ENCODE measurements around the gene CDK17.
A peak's percentile ranks its signal among the peaks of the same experiment; 100 is the strongest.
"Not testable (repeated sequence)": the region's sequence is repeated elsewhere in the genome, so short reads cannot be mapped to it uniquely, and the experiment has no call there.

Gene CDK17

DNA sequence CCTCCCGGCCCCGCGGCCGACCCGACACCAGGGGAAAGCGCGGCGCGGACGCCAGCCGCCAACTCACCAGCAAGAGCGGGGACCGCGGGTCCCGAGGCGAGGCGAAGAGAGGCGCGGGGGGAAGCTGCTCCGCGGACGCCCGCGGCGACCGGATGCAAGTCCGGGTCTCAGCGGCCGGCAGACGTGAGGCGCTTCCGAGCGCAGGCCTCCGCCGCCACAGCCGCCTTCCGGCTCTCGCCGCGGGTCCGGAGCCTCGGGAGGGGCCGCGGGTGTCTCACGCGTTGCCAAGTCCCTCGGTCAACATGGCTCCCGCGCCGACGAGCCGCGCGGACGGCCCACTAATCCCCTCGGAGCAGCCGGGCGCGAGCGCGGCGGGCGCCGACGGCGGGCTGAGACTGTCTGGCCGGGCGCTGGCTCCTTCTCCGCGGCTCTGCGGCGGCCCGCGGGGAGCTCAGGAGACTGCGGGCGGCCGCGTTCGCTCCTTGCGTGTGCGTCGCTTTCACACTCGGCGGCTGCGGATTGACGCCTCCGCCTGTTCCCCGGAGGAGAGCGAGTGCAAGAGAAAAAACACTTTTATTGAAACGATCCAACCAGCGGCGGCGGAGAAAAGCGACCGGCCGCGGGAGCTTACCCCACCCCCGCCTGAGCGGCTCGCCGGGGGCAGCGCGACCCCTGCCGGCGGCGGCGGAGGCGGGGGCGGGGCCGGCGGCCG, at the start of gene CDK17:
Gene CDK17, minus strand, starts transcription at position 521 of the 712 bp plus-strand sequence. CDS start 65,603 bp downstream, outside the sequence.
- peak; percentile 79 for DNase-seq

DNA sequence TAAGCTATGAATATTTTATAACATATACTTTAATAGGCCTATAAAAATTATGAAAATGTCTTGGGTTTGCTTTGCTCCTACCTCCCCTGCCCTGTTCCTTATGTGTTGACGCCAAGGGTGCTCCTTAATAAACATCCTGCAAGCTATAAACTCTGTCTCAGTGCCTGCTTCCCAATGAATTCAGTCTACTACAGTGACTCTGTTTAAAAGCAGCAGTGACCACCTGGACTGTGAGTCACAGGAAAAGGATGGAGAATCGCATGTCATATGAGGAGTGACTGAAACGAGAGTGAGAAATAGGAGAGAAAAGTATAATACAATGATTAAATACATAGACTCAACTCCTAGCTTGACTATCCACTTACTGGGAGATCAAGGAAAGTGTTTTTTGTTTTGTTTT, 48.1 kb upstream of the CDK17 start:
- peak; percentile 83 for DNase-seq

DNA sequence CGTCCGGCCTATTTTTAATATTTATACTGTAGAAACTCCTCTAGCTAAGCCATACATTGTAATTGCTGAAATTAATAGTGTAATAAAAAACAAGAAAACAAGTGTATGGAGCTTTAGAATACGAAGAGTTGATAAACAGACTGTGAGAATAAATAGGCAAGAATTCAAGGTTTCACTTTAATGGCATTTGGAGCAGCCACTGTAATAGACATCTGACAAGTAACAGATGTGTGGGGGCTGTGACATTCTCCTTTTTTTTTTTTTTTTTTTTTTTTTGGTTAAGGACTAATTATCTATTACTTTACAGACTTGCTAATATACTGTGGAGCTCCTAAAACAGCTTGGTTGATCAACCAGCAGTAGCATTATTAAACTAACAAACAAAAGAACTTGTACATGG, 47.0 kb upstream of the CDK17 start:
- no peak for DNase-seq

DNA sequence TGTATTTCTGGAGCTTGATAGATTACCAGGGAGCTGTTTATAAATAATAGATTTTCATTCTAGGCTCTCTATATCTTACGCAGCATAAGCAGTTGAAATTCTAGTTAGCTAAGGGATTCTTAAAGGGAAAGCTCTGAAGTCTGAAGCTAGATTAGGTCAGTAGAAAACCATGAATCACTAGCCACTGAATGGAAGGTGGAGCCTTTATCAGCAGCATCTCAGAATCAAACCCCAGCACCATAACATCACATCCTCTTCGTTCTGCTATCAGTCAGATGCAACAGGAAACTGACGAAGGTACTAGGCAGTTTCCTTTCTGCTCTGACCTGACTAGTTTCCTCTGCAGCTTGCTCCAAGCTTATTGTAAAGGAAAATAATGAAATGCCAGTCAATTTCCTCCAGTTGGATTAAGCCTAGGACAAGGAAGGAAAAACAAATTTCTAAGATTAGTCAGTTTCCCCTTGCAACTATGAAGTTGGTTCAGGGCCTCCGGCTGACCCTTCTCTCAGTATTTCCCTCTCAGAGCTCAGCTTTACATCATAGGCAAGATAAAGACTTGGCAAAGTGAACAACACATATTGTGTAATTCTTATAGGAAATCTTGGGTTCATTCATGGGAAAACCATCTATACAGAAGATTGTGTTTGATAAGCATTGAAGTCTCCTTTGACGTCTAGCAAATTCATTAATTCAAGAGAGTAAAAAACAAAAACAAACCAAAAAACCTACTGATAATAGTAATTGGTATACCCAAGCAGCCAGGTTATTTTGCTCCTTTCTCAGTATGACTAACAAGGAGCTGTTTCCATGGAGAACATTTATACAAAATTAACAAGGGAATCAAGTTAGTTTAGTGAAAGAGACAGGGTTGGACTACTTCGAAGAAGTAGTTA, 45.7 kb upstream of the CDK17 start:
- peak; percentile 93 for DNase-seq

DNA sequence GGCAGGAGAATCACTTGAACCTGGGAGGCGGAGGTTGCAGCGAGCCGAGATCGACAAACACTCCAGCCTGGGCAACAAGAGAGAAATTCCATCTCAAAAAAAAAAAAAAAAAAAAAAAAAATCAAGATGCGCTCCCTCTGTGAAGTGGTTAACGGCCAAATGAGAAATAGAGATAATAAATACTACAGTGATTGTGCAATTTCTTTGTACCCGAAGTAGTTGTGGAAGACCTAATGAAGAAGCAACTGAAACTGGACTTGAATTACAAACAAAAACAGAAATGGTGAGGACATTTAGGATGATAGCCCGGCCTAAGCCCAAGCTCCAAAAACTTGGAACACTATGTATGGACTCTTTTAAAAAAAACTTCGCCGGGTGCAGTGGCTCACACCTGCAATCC, 44.2 kb upstream of the CDK17 start:
- no peak for DNase-seq

DNA sequence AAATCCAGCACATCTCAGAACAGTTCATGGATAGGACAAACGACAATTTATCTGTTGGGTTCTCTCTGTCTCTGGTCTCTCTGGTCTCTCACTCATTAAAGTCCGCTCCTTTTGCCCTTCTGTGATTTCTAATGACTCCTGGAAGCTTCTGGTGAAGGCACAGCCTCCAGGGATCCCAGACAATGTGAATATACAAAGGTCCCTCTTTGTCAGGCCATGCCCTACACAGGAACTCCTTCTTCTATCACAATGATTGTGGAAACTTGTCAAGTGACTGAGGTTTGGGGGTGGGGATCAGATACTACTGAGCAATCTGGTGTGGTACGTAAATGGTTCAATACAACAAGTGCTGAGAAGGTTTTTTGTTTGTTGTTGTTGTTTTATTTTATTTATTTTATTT, 42.7 kb upstream of the CDK17 start:
- DNase-seq: no peak

DNA sequence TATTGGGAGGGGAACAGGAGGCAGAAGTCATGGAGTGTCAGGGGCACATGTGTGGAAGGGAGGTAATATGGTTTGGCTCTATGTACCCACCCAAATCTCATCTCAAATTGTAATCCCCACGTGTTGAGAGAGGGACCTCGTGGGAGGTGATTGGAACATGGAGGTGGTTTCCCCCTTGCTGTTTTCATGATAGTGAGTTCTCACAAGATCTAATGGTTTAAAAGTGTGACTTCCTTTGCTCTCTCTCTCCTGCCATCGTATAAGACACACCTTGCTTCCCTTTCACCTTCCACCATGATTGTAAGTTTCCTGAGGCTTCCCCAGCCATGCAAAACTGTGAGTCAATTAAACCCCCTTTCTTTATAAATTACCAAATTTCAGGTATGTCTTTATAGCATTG, 41.6 kb upstream of the CDK17 start:
- DNase-seq: no peak

DNA sequence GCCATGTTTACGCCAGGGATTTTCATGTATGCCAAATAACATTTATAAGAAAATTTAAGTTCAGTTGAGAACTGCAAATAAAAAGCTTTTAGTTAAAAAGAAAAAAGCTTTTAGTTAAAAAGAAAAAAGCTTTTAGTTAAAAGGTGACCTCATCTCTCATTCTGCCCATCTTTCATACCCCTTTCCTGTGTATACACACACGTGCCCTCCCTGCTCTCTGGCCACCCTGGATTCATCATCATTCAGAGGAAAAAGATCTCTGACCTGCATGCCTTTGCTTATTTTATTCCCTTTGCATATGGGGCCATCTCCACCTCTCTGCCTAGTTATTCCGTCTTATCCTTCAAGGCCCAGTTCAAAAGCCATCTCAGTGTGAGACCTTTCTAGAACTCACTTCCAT, 38.1 kb upstream of the CDK17 start:
- DNase-seq: peak; percentile 23

DNA sequence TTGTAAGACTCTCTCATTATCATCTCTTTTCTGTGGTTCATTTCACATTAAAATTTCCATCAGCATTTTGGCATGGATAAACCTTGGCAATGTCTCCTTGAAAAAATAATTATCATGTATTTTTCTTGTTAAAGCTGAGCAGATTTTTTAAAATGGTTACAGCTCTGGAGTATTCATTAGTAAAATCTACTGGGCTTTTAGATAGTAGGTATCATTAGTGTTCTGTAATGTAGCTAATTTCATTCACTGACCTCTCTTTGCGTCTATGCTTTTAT, 36.9 kb upstream of the CDK17 start:
- DNase-seq: no peak

DNA sequence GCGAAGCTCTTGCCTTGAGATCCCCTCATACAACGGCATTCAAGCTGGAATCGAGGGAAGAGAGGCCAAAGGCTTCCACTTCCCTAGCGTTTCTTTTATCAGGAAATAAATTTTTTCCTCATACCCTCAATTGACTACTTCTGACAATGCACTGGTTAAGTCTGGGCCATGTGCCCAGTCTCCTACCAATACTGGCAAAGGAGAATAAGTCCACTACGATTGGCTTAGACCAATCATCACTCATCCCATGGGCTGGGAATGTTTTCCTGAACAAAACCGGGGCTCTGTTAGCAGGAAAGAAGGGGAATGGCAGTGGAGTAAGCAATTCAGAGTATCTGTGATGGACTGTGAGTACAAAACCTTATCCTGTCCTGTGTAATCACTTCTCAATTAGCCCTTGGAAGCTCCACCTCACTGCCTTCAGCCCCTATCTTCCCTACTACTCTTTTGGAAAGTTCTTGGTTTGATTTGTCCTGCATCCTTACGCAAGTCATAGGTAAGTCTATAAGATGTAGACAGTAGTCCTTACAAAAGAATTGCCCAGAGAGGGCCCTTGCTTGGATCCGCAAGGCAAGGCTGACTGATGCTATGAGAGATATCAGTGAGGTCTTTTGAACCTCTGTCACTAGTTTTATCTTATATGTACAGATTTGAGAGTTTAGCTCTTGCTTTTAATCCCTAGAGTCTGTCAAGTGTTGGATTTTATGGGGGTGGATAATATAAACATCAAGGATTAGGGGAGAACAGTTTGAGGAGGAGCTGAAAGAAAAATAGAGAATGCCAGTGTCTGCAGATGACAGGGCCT, 36.3 kb upstream of the CDK17 start:
- no peak for DNase-seq

DNA sequence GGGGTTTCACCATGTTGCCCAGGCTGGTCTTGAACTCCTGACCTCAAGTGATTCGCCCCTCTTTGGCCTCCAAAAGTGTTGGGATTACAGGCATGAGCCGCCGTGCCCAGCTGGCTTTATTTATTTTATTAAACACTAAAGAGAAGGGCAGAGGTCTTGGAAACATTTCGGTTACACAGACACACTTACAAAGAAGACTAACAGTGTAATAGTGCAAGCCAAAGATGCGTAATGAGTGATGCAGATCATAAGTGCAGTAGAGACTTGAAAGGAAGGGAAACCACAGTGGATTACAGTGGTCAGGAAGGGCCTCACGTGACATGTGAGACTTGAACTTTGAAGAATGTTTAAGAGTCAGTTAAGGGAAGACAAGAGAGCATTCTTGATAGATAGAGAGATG, 33.9 kb upstream of the CDK17 start:
- DNase-seq: peak; percentile 99

DNA sequence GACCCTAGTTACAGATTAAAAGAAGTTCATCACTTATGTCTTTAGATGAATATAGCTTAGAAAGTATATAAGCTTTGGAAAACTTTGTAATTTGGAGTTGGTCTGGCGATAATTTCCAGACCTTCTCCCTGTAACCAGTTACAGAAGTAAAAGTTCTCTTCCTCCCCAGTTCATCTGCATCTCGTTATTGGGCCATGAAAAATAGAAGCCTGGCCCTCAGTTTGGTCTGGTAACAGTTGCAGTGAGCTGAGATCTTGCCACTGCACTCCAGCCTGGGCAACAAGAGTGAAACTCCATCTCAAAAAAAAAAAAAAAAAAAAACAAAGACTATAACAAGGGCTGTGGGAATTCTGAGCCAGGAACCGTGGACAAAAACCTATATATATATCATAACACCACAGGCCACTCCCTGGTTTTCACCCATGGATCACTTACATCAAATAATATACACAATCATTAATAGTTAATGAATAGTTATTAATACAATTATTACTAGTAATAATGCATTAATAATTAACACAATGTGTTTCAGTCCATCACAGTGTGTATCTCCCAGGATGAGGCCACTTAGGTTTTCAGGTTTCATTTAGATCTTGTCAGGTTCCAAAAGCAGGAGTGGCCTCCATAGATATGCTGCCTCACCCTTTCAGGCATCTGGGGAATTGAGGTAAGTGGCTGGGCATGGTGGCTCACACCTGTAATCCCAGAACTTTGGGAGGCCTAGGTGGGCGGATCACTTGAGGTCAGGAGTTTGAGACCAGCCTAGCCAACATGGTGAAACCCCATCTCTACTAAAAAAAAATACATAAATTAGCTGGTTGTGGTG, 32.5 kb upstream of the CDK17 start:
- not testable (repeated sequence) for DNase-seq

DNA sequence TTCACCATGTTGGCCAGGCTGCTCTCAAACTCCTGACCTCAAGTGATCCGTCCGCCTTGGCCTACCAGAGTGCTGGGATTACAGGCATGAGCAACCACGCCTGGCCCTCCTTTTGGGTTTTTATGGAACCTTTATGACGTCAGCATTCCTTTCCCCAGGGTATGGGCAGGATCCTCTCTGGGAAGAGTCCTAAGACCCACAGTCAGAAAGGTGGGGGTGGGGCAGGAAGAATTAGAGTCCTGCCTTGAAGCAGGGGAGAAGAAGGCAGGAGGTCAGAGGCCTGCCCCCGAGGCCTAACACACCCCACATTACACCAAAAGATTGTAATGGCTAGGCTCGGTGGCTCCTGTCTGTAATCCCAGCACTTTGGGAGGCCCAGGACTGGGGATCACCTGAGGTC, 30.8 kb upstream of the CDK17 start:
- DNase-seq: no peak

DNA sequence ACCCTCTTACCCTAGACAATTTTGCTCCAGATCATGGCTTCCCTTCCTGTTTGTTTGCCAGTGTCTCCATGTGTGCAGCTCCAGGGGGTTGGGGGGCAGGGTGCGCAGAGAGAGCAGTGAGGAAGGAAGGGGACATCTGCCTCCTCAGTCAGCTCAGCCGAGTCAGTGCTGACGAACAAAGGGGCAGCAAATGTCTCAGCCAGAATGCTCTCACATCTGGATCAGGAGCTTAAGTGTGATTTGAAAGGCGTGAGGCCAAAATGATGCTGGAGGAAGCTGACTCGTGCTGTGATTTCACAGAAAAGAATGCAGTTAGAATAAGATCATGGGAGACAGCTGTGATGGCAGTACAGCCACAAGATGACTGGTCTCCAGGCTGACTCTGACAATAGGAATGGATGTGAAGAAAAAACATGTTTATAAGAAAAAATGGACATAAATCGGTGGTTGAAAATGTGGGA, 27.1 kb upstream of the CDK17 start:
- peak; percentile 100 for DNase-seq

DNA sequence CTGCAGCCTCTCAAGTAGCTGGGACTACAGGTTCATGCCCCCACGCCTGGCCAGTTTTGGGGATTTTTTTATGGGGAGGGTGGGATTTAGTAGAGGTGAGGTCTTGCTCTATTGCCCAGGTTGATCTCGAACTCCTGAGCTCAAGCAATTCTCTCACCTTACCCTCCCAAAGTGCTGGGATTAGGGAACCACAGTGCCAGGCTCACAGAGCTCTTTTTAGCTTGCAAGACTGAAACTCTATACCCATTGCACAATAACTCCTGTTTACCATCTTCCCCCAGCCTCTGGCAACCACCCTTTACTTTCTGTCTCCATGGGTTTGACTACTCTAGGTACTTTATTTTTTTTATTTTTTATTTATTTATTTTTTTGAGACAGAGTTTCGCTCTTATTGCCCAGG, 25.7 kb upstream of the CDK17 start:
- peak; percentile 80 for DNase-seq

DNA sequence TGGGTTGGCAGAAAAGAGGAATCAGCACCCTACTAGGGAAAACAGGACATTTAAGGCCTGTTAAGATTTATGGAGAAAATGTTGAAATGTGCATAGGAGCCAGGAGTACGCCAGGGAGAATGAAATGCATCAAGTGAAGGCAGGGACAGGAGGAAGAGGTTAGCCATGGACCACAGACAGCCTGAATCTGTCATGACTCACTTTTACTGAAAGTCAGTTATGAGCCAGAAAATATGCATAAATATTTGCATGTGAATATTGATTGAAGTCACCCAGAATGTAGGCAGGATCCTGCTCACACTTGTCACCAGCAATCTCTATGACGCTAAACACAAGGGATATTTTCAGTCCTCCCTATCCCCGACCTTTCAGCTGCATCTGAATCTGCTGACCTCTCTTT, 25.1 kb upstream of the CDK17 start:
- DNase-seq: peak; percentile 96

DNA sequence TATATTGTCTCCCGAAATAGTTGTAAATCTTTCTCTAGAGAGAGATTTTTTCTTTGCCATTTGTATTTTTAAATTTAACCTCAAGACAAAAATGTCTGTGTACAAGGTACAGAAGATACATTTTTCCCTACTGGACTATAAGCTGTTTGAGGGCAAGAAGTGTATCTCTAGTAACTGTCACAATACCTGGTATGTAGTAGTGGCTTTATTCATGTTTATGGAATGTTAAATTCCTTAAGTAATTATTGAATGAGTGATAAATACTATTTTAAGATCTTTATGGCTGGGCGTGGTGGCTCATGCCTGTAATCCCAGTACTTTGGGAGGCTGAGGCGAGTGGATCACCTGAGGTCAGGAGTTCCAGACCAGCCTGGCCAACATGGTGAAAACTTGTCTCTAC, 24.4 kb upstream of the CDK17 start:
- DNase-seq: peak; percentile 65

DNA sequence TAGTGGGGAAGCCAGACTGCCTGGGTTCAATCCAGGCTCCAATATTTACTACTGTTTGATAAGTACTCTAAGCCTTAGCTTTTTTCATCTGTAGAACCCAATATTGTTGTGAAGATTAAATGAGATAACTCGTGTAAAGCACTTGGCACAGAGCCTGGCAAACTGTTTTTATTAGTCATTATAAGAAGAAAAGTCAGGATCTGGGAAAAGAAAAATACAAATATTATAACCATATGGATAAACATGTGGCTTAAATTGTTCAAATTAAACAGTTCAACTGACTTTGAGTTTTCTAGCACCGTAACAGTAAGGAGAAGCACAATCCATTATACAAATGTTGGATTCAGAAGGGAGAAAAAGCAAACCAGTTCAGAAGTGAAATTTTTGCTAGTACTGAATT, 22.0 kb upstream of the CDK17 start:
- DNase-seq: peak; percentile 63

DNA sequence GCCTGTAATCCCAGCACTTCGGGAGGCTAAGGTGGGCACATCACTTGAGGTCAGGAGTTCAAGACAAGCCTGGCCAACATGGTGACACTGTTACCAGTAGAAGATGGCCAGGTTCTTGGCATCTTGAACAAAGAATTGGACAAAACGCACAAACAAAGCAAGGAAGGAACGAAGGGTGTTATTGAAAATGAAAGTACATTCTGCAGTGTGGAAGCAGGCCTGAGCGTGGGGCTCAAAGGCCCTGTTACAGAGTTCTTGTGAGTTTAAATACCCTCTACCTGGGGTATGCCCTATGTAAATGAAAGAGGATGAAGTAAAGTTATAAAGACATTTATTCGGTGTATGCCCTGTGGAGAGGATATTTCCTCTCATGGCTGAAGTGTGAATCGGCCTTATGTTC, 20.8 kb upstream of the CDK17 start:
- no peak for DNase-seq

DNA sequence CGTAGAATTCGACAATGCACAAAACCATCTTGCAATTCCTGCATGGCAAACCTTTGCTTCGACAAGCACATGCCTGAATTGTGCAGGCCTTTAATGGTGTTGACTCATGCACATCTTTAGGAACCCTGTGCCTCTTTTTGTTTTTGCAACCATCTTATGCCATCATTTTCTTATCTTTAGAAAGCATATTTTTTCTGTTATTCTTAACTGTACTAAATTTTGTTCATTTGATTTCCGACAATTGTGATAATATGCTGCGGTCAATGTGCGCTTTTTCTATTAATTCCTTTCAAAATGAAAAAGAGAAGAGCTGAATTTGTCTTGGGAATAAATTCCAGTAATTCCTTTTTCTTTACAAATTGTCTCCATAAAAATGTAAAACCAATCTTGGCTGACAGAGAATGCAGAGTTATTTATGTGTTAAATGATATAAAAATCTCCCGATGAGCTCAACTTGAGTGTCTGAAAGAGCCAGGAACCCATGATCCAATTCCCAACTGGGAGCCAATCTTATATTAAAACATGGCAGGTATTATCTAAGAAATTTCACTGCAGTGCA, 20.1 kb upstream of the CDK17 start:
- no peak for DNase-seq

DNA sequence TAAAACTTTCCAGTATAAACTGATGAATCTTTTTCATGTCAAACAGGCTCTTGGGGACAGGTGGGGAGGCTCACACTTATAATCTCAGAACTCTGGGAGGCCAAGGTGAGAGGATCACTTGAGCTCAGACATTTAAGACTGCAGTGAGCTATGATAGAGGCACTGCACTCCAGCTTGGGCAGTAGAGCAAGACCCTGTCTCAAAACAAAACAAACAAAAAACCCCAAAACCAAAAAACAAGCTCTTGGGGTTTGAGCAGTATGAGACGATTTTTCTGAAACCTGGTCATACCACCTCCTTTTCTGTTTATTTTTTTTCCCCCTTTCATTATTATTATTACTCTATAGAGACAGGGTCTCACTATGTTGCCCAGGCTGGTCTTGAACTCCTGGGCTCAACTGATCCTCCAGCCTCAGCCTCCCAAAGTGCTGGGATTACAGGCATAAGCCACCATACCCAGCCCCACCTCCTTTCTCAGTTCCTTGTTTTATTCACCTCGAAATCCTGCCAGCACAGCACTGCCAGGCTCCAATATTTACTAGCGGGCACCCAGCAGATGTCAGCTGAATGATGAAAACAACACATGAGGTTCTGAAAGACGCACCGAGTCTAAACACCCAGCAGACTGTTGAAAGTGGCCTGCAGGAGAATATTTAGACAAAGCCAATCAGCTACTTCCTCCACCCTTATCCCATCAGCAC, 19.5 kb upstream of the CDK17 start:
- no peak for DNase-seq

DNA sequence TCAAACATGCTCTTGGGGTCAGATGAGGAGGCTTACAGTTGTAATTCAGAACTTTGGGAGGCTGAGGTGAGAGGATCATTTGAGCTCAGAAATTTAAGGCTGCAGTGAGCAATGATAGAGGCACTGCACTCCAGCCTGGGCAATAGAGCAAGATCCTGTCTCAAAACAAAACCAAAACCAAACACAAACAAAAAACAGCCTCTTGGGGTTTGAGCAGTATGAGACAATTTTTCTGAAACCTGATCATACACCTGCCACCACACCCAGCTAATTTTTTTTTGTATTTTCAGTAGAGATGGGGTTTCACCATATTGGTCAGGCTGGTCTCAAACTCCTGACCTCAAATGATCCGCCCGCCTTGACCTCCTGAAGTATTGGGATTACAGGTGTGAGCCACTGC, 17.4 kb upstream of the CDK17 start:
- not testable (repeated sequence) for DNase-seq
